C4-2B (cell line): Measurements from ENCODE around the gene MALAT1.

Experiments used
- CTCF ChIP-seq: fragments of 450-650 bp; conservative IDR thresholded peaks from 2 replicates; pipeline ENCODE4 v1.5.1; 2017; ENCODE audit warnings: mild to moderate bottlenecking
- ZFX ChIP-seq: fragments of 450-650 bp; IDR thresholded peaks from 2 replicates; pipeline ENCODE4 v1.6.1; 2017

GRCh38 chr11:65473278-65473860 lies 25.5 kb upstream of the MALAT1 start:
- TF ChIP-seq CTCF (no peak), ZFX (no peak)
